ENCODE data around the gene SRMS.
"Not testable (repeated sequence)": the region's sequence is repeated elsewhere in the genome, so short reads cannot be mapped to it uniquely, and the experiment has no call there.

The SRMS gene

GRCh38 chr20:63520934-63521601 is 26.5 kb downstream of the SRMS start:
- Histone ChIP-seq H3K9ac (ENCODE audit: low read length) (peak overlapping the region; percentile 89), H3K27me3 (replicated peaks; ENCODE audit: control insufficient read depth, insufficient read depth, low read length) (no peaks in the 10 kb centered on the region), H3K4me3 (ENCODE audit: low read length) (peak overlapping the region; percentile 91), H3K9me3 (ENCODE audit: control insufficient read depth, low read length) (peaks cover 3% of the 10 kb centered on the region), H3K4me1 (ENCODE audit: control insufficient read depth, insufficient read depth, low read length) (peaks cover 17% of the 10 kb centered on the region), H3K36me3 (ENCODE audit: control insufficient read depth, insufficient read depth, low read length, severe bottlenecking) (peaks cover 10% of the 10 kb centered on the region)
- DNase-seq (ENCODE audit: low read depth): peak; percentile 82

GRCh38 chr20:63520504-63520933 is 27.0 kb downstream of the SRMS start, which contains the start of gene PPDPF:
TSS of gene PPDPF (plus strand) at chr20:63520765. CDS start at chr20:63521309, 544 bp downstream.
- Histone ChIP-seq H3K9ac (ENCODE audit: low read length) (peak within 1 kb of the TSS; percentile 89), H3K9me3 (ENCODE audit: control insufficient read depth, low read length) (peaks cover 3% of the 10 kb centered on the region), H3K4me1 (ENCODE audit: control insufficient read depth, insufficient read depth, low read length) (peaks cover 17% of the 10 kb centered on the region), H3K27me3 (replicated peaks; ENCODE audit: control insufficient read depth, insufficient read depth, low read length) (no peaks in the 10 kb centered on the region), H3K36me3 (ENCODE audit: control insufficient read depth, insufficient read depth, low read length, severe bottlenecking) (peaks cover 10% of the 10 kb centered on the region), H3K4me3 (ENCODE audit: low read length) (peak within 1 kb of the TSS; percentile 91)
- DNase-seq (ENCODE audit: low read depth): peak; percentile 94

DNA sequence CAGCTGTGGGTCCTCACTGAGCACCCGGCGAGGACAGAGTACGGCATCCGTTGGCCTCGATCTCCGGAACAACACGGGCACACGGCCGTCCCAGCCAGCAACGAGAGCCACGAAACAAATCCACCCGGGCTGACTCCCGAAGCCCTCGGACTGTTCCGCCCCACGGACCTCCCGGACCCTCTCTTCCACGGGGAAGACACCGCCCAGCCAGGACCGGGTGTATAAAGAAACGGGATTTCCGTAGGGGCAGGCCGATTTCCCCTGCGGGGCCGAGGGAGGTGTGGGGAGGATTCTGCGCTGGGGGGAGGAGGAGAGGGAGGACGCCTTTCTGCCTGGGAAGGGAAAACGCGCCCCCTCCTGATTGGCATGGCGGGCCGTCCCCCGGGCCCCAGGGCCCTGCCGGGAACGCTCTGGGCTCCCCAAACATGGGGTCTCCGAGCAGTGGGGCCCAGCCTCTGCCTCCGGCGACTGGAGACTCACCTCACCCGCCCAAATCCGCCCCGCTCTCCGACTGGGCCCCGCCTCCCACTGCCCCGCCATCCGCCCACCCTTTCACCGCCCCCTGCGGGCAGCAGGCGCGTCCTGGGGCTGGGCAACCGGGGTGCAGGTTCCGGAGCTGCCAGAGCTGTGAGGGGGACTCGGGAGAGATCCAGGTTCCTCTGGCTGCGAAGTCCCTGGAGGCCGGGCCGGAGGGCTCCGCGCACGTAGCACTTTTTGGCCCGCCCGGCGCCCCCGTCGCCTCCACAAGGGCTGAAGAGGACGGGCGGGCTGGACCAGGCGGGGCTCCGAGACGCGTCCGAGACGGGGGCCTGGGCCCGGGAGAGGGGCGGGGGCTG is 27.7 kb downstream of the SRMS start:
- Histone ChIP-seq H3K36me3 (ENCODE audit: control insufficient read depth, insufficient read depth, low read length, severe bottlenecking) (peaks cover 10% of the 10 kb centered on the region), H3K27me3 (replicated peaks; ENCODE audit: control insufficient read depth, insufficient read depth, low read length) (no peaks in the 10 kb centered on the region), H3K4me3 (ENCODE audit: low read length) (peak overlapping the region; percentile 91), H3K4me1 (ENCODE audit: control insufficient read depth, insufficient read depth, low read length) (peaks cover 17% of the 10 kb centered on the region), H3K9me3 (ENCODE audit: control insufficient read depth, low read length) (peaks cover 3% of the 10 kb centered on the region), H3K9ac (ENCODE audit: low read length) (peak overlapping the region; percentile 74)
- peak; percentile 82 for DNase-seq (ENCODE audit: low read depth)

DNA sequence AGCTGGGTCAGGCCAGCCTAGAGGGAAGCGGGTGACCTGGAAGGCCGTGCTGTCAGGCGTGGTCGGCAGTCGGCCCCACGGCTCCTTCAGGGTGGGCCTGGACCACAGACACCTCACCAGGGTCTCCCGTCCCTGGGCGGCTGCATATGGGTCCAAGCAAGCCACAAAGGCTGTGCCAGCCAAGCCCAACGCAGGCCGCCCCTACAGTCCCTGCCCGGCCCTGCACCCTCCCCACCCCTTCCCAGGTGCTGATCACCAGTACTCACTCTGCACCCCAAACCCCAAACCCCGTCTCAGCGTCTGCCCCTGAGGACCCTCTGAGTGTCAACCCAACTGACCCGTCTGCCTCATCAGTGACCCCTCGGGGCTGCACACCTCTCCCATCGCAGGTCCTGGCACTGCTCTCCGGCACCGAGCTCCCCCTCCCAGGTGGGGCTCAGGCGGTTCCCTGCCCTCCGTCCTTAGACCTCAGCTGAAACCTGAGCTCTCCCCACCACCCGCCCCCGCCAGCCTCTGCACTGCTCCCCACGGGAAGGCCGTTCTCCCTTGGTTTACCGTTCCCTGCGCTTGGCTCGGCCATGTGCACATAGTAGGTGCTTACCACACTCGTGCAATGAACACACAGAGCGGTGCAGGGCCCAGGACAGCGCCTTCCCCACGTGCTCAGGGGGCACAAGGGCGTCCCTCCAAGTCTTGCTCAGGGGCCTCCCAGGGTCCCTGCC is 28.4 kb downstream of the SRMS start:
- DNase-seq (ENCODE audit: low read depth): no peak
- H3K36me3 ChIP-seq (ENCODE audit: control insufficient read depth, insufficient read depth, low read length, severe bottlenecking): peaks cover 10% of the 10 kb centered on the region
- peaks cover 3% of the 10 kb centered on the region for H3K9me3 ChIP-seq (ENCODE audit: control insufficient read depth, low read length)
- H3K9ac ChIP-seq (ENCODE audit: low read length): no peak overlapping the region
- peak overlapping the region; percentile 91 for H3K4me3 ChIP-seq (ENCODE audit: low read length)
- peaks cover 17% of the 10 kb centered on the region for H3K4me1 ChIP-seq (ENCODE audit: control insufficient read depth, insufficient read depth, low read length)
- no peaks in the 10 kb centered on the region for H3K27me3 ChIP-seq (replicated peaks; ENCODE audit: control insufficient read depth, insufficient read depth, low read length)

GRCh38 chr20:63518351-63518861 is 29.1 kb downstream of the SRMS start:
- Histone ChIP-seq H3K9me3 (ENCODE audit: control insufficient read depth, low read length) (peaks cover 2% of the 10 kb centered on the region), H3K27me3 (replicated peaks; ENCODE audit: control insufficient read depth, insufficient read depth, low read length) (peaks cover 3% of the 10 kb centered on the region), H3K4me3 (ENCODE audit: low read length) (no peak overlapping the region), H3K9ac (ENCODE audit: low read length) (no peak overlapping the region), H3K36me3 (ENCODE audit: control insufficient read depth, insufficient read depth, low read length, severe bottlenecking) (peaks cover 5% of the 10 kb centered on the region), H3K4me1 (ENCODE audit: control insufficient read depth, insufficient read depth, low read length) (peaks cover 17% of the 10 kb centered on the region)
- no peak for DNase-seq (ENCODE audit: low read depth)

DNA sequence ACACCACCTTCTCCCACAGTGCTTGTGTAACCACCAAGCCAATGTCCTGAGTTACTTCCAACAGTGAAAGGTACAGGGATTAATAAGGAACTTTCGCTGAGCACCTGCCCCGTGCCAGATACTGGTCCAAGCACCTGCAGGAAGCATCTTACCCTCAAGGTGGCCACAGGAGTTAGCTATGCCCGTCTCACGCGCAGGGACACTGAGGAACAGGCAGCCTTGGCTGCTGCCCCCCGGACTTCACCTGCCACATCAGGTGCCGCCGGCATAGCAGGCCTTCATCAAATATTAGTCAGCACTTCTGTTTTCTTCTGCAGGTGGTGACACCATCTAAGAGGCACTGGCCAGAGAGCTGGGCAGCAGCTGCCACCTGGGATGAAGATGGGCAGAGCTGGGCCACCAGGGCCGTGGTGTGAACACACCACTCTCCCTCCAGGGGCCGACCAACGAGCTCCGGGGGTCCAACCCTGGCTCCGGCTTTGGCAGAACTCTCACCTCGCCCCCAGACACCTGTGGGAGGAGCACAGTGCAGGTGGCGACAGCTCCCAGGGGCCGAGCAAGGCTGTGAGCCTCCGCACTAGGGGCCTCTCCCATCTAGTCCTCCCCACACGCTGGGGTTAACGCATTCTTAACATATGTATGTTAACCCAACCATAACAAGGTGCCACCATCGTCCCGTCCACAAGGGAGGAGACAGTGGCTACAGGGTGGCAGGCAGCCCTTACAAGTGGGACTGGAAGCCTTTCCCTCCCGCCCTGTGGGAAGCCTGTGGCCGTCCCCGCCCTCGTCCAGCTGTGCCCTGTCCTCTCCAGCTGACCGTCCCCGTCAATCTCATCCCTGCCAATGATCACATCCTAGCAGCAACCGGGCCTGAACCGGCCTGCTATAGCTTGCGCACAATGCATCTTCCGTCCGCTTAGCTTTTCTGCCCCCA is 29.9 kb downstream of the SRMS start:
- Histone ChIP-seq H3K36me3 (ENCODE audit: control insufficient read depth, insufficient read depth, low read length, severe bottlenecking) (peaks cover 3% of the 10 kb centered on the region), H3K9me3 (ENCODE audit: control insufficient read depth, low read length) (no peaks in the 10 kb centered on the region), H3K9ac (ENCODE audit: low read length) (no peak overlapping the region), H3K4me1 (ENCODE audit: control insufficient read depth, insufficient read depth, low read length) (peaks cover 16% of the 10 kb centered on the region), H3K27me3 (replicated peaks; ENCODE audit: control insufficient read depth, insufficient read depth, low read length) (peaks cover 11% of the 10 kb centered on the region), H3K4me3 (ENCODE audit: low read length) (no peak overlapping the region)
- DNase-seq (ENCODE audit: low read depth): no peak

DNA sequence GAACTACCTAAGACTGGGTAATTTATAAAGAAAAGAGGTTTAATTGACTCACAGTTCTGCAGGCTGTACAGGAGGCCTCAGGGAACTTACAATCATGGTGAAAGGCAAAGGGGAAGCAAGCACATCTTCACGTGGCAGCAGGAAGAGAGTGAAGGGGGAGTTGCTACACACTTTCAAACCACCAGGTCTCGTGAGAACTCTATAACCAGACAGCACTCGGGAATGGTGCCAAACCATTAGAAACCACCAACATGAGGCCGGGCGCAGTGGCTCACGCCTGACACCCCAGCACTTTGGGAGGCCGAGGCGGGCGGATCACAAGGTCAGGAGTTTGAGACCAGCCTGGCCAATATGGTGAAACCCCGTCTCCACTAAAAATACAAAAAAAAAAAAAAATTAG is 33.0 kb downstream of the SRMS start:
- not testable (repeated sequence) for H3K9ac ChIP-seq (ENCODE audit: low read length); H3K36me3 ChIP-seq (ENCODE audit: control insufficient read depth, insufficient read depth, low read length, severe bottlenecking); H3K9me3 ChIP-seq (ENCODE audit: control insufficient read depth, low read length); DNase-seq (ENCODE audit: low read depth); H3K4me3 ChIP-seq (ENCODE audit: low read length); H3K4me1 ChIP-seq (ENCODE audit: control insufficient read depth, insufficient read depth, low read length)
- H3K27me3 ChIP-seq (replicated peaks; ENCODE audit: control insufficient read depth, insufficient read depth, low read length): peaks cover 15% of the 10 kb centered on the region

GRCh38 chr20:63513207-63513606 is 34.3 kb downstream of the SRMS start:
- Histone ChIP-seq H3K4me1 (ENCODE audit: control insufficient read depth, insufficient read depth, low read length) (no peaks in the 10 kb centered on the region), H3K4me3 (ENCODE audit: low read length) (no peak overlapping the region), H3K9me3 (ENCODE audit: control insufficient read depth, low read length) (no peaks in the 10 kb centered on the region), H3K27me3 (replicated peaks; ENCODE audit: control insufficient read depth, insufficient read depth, low read length) (peaks cover 18% of the 10 kb centered on the region), H3K9ac (ENCODE audit: low read length) (no peak overlapping the region), H3K36me3 (ENCODE audit: control insufficient read depth, insufficient read depth, low read length, severe bottlenecking) (no peaks in the 10 kb centered on the region)
- no peak for DNase-seq (ENCODE audit: low read depth)

- Histone ChIP-seq H3K4me3 (ENCODE audit: low read length) (no peak overlapping the region), H3K9ac (ENCODE audit: low read length) (no peak overlapping the region), H3K9me3 (ENCODE audit: control insufficient read depth, low read length) (peaks cover 18% of the 10 kb centered on the region), H3K27me3 (replicated peaks; ENCODE audit: control insufficient read depth, insufficient read depth, low read length) (peaks cover 49% of the 10 kb centered on the region), H3K36me3 (ENCODE audit: control insufficient read depth, insufficient read depth, low read length, severe bottlenecking) (no peaks in the 10 kb centered on the region), H3K4me1 (ENCODE audit: control insufficient read depth, insufficient read depth, low read length) (no peaks in the 10 kb centered on the region)
- no peak for DNase-seq (ENCODE audit: low read depth)
Measured at GRCh38 chr20:63509088-63509564, 38.4 kb downstream of the SRMS start.

DNA sequence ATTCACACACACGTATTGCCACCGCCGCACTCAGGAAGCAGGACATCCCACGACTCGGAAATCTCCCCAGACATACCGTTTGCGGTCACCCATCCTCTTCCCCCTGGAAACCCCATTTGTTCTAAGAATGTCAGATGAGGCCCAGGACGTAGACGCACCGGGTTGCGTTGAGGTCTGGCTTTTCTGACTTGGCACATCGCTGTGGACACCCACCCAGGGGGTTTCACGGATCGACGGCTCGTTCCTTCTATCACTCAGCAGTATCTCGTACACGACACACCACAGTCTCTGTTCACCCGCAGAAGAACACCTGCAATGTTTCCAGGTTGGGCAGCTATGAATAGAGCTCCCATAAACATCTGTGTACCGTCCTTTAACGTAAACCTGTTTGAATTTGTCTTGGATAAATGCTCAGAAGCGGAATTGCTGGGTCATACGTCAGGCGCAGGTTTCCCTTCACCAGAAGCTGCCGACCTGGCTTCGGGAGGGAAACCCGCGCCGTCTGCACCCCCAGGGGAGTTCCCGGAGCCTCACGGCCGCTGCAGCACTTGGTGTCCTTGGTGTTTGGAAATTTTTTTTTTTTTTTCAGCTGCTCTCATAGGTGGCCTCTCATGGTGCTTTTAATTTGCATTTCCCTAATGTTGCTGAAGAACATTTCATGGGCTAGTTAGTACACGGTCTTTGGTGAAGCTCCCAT is 39.3 kb downstream of the SRMS start:
- H3K4me1 ChIP-seq (ENCODE audit: control insufficient read depth, insufficient read depth, low read length): no peaks in the 10 kb centered on the region

More for the DNA sequence above, 39.3 kb downstream of the SRMS start:
- H3K9ac ChIP-seq (ENCODE audit: low read length): no peak overlapping the region
- no peaks in the 10 kb centered on the region for H3K36me3 ChIP-seq (ENCODE audit: control insufficient read depth, insufficient read depth, low read length, severe bottlenecking)
- peaks cover 52% of the 10 kb centered on the region for H3K27me3 ChIP-seq (replicated peaks; ENCODE audit: control insufficient read depth, insufficient read depth, low read length)
- peaks cover 18% of the 10 kb centered on the region for H3K9me3 ChIP-seq (ENCODE audit: control insufficient read depth, low read length)
- DNase-seq (ENCODE audit: low read depth): no peak
- H3K4me3 ChIP-seq (ENCODE audit: low read length): no peak overlapping the region

Data from adipocyte (in vitro differentiated cells).